Measurements from ENCODE around the gene IL1B.

Gene IL1B

GRCh38 chr2:112846031-112846430 is 9.5 kb upstream of the IL1B start:
- no peak for TF ChIP-seq ZFX (IDR thresholded peaks at IDR 0.05)
- H3K27ac ChIP-seq = no peak overlapping the region

- TF ChIP-seq CTCF (conservative IDR thresholded peaks at IDR 0.05) (no peak), ZFX (IDR thresholded peaks at IDR 0.05) (no peak)
- H3K27ac ChIP-seq = no peak overlapping the region
Observed at GRCh38 chr2:112843836-112844235, 7.3 kb upstream of the IL1B start.

- H3K27ac ChIP-seq = no peak overlapping the region
- TF ChIP-seq ZFX (IDR thresholded peaks at IDR 0.05) (no peak), CTCF (conservative IDR thresholded peaks at IDR 0.05) (no peak)
Observed at GRCh38 chr2:112843288-112843687, 6.7 kb upstream of the IL1B start.

- TF ChIP-seq CTCF (conservative IDR thresholded peaks at IDR 0.05) = no peak
- no peak for TF ChIP-seq ZFX (IDR thresholded peaks at IDR 0.05)
- no peak overlapping the region for H3K27ac ChIP-seq
Observed at GRCh38 chr2:112841295-112842044, 4.9 kb upstream of the IL1B start.

- H3K27ac ChIP-seq = no peak overlapping the region
- no peak for TF ChIP-seq CTCF (conservative IDR thresholded peaks at IDR 0.05)
- no peak for TF ChIP-seq ZFX (IDR thresholded peaks at IDR 0.05)
Observed at GRCh38 chr2:112840068-112840445, 3.5 kb upstream of the IL1B start.

GRCh38 chr2:112839407-112840067 is 3.0 kb upstream of the IL1B start:
- TF ChIP-seq CTCF (conservative IDR thresholded peaks at IDR 0.05) (no peak), ZFX (IDR thresholded peaks at IDR 0.05) (no peak)

GRCh38 chr2:112836163-112836560 is 417 bp downstream of the IL1B start:
- no peak overlapping the region for H3K27ac ChIP-seq
- no peak for TF ChIP-seq ZFX (IDR thresholded peaks at IDR 0.05)
- TF ChIP-seq CTCF (conservative IDR thresholded peaks at IDR 0.05) = no peak

More at GRCh38 chr2:112839407-112840067, 3.0 kb upstream of the IL1B start:
- no peak overlapping the region for H3K27ac ChIP-seq

Data from C4-2B (cell line).